Measurements from ENCODE around the gene TBCE.
"Not testable (repeated sequence)": the region's sequence is repeated elsewhere in the genome, so short reads cannot be mapped to it uniquely, and the experiment has no call there.

The TBCE gene

GRCh38 chr1:235450886-235451483 lies 83.8 kb downstream of the TBCE start:
- DNase-seq (ENCODE audit: low read depth in 2 of 2), result no peak

- no peak for DNase-seq (ENCODE audit: low read depth in 2 of 2)
These were observed 86.8 kb downstream of the TBCE start for GRCh38 chr1:235454021-235454420.

DNA sequence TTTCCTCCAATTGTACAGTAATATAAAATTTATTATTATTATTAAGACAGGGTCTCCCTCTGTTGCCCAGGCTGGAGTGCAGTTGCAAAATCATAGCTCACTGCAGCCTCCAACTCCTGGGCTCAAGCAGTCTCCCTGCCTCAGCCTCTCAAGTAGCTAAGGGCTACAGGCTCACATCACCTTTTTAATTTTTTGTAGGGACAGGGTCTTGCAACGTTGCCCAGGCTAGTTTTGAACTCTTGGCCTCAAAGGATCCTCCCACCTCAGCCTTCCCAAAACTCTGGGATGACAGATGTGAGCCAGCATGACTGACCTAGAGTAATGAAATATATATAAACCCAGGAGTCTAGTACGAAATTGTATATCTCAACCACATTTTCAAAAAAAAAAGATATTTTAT lies 87.9 kb downstream of the TBCE start:
- DNase-seq (ENCODE audit: low read depth in 2 of 2), result no peak

GRCh38 chr1:235455823-235456222 lies 88.6 kb downstream of the TBCE start:
- DNase-seq (ENCODE audit: low read depth in 2 of 2), result no peak

DNA sequence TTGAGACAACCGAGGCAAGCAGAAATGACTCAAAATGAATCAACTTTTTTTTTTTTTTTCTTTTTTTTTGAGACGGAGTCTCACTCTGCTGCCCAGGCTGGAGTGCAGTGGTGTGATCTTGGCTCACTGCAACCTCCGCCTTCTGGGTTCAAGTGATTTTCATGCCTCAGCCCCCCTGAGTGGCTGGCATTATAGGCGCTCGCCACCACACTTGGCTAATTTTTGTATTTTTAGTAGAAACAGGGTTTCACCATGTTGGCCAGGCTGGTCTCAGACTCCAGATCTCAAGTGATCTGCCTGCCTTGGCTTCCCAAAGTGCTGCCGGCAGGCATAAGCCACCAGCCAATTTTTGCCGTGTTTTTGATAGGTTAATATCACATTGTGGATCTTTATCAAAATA lies 90.6 kb downstream of the TBCE start:
- not testable (repeated sequence) for DNase-seq (ENCODE audit: low read depth in 2 of 2)

- DNase-seq (ENCODE audit: low read depth in 2 of 2), result no peak
These were observed 93.5 kb downstream of the TBCE start for GRCh38 chr1:235460770-235461169.

GRCh38 chr1:235461954-235462353 lies 94.7 kb downstream of the TBCE start:
- DNase-seq (ENCODE audit: low read depth in 2 of 2), result no peak

DNA sequence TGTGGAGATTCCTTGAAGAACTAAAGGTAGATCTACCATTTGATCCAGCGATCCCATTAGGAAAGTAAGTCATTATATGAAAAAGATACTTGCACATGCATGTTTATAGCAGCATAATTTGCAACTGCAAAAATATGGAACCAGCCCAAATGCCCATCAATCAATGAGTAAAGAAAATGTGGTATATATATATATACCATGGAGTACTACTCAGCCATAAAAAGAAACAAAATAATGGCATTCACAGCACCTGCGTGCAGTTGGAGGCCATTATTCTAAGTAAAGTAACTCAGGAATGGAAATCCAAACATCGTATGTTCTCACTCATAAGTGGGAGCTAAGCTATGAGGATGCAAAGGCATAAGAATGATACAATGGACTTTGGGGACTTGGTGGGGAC lies 95.6 kb downstream of the TBCE start:
- not testable (repeated sequence) for DNase-seq (ENCODE audit: low read depth in 2 of 2)

- no peak for DNase-seq (ENCODE audit: low read depth in 2 of 2)
These were observed 97.8 kb downstream of the TBCE start for GRCh38 chr1:235465066-235465465.

GRCh38 chr1:235468004-235468403 lies 100.8 kb downstream of the TBCE start:
- no peak for DNase-seq (ENCODE audit: low read depth in 2 of 2)

GRCh38 chr1:235468970-235469369 lies 101.7 kb downstream of the TBCE start:
- DNase-seq (ENCODE audit: low read depth in 2 of 2), result no peak

- DNase-seq (ENCODE audit: low read depth in 2 of 2), result not testable (repeated sequence)
These were observed 102.7 kb downstream of the TBCE start for GRCh38 chr1:235469897-235470296.

DNA sequence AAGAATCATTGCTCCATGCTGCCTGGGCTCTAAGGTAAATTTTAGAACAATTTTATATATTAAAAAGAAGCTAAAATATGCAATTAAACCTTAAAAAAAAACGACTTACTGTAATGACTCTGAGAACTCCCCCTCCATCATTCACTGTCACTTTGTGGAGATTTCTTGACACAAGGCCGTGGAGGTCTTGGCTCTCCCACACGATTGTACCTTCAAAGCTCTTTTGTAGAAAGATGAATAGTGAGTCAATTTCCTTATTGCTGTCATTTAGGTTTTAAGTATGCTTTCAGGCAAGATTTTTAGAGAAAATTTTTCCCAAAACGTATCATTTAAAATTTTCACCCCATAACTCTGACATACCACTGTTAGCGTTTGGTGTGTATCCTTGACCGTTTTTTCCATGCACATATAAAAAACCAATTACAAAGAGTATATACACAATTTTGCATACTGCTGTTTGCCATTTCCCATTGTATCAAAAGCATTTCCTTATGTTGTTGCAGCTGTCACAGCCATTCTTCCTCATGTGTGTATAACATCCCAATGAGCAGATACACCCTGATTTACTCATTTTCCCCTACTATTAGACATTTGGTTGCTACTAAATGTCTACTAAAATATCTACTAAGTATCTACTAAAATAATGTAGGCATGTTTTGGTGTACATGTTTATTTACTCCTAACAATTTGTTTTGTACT lies 103.7 kb downstream of the TBCE start:
- no peak for DNase-seq (ENCODE audit: low read depth in 2 of 2)

DNA sequence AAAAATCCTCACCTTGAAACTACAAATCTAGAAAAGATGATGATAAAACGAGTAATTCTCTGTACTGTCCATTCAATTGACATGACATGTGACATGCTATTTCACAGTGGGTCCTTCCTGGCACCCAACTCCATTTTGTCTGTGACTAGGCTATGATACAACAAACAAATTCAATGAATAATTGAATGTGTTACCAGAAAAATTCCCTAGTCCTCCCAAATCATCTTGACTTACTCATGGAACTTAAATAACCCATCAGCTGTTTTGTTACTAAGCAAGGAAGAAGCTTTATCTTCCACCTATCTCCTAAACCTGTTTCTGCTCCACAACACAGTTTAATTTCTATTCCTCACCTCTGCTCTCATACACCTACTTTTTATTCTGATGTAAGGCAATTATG lies 106.6 kb downstream of the TBCE start:
- DNase-seq (ENCODE audit: low read depth in 2 of 2), result no peak

DNA sequence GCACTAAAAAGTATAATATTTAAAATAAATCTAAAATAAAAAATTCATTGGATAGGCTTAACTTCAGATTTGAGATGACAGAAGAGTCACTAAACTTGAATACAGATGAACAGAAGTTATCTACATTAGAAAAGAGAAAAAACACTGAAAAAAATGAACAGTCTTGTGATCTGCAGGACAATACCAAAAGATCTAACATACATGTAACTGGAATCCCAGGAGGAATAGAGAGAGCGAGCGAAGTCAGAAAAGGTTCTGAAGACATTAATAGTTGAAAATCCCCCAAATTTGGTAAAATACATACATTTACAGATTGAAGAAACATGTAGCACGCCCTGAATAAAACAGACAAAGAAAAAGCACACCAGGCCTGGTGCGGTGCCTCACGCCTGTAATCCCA lies 115.9 kb downstream of the TBCE start:
- DNase-seq (ENCODE audit: low read depth in 2 of 2), result no peak

- DNase-seq (ENCODE audit: low read depth in 2 of 2), result no peak
These were observed 118.3 kb downstream of the TBCE start for GRCh38 chr1:235485558-235485957.

DNA sequence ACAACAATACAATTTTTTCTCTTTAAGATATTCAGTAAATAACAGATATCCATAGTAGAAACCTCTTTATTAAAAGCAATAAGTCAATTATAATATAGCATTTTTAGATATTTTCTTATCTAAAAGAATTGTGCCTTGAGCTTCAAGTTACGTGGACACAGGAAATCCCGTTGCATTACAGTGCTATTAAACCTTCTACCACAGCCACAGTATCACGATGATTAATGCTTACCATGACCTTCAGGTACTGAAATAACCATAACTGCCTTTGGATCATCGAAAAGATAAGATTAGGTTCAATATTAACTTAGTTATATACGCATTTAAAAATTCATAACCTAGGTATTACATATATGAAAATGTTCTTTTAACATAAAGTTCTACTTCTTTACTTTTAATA lies 119.1 kb downstream of the TBCE start:
- no peak for DNase-seq (ENCODE audit: low read depth in 2 of 2)

GRCh38 chr1:235491644-235492043 lies 124.4 kb downstream of the TBCE start:
- no peak for DNase-seq (ENCODE audit: low read depth in 2 of 2)

DNA sequence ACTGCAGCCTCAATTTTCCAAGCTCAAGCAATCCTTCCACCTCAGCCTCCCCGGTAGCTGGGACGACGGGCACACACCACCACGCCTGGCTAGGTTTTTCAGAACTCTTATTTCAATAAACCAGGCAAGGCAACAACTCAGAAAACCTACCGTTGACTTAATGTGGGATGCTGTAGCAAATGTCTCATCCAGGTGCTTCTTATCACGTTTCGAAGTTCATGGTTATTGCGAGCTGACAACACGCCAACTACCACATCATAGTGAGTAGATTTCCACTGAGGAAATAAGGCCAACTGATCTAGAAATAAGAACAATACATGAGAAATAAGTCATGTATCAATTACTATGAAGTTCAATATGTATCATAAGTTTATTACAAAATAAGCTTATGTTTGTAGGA lies 127.3 kb downstream of the TBCE start:
- no peak for DNase-seq (ENCODE audit: low read depth in 2 of 2)

DNA sequence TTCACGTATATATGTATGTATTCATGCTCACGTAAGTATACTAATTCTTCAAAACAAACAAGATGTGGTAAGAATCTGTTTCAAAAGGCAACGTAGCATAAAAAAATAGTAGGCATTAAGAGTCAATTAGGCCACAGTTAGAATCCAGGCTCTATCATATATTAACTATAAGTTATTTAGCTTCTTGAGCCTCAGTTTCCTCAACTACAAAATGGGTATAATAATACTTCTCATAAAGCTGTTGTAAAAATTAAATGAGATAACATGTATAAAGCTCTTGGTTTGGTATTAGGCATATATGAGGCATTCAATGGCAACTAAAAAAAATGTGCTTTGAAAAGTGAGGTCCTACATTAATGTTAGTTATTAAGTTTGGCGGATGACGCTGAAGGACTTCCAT lies 127.8 kb downstream of the TBCE start:
- no peak for DNase-seq (ENCODE audit: low read depth in 2 of 2)

- no peak for DNase-seq (ENCODE audit: low read depth in 2 of 2)
These were observed 128.3 kb downstream of the TBCE start for GRCh38 chr1:235495551-235495950.

DNA sequence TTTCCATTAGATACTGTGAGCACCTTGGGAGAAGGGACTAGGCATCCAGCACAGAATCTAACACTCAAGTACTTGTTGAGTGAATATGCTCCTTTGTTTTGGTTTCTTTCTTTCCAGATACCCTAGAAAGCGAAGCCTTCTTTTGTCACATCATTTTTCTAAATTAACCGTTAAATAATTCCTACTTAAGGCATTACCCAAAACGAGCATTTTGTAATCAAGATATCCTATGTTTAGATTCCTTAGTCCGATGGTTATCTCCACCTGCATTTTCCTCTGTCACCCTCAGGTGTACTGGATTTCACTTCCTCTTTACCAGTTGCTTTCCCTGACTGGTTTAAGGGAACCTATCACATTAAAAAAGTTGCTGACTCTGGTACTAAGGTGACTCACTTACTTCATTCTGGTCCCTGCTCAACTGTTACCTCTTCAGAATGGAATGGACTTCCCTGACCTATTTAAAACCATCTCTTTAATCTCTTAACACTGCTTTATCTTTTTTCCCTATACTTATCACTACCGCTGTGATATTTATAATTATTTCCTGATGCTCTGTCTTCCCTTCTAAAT lies 133.8 kb downstream of the TBCE start:
- DNase-seq (ENCODE audit: low read depth in 2 of 2), result no peak

All from stimulated activated CD8-positive, alpha-beta memory T cell treated with anti-CD3 and anti-CD28 coated beads, Interleukin-2, amount 100 ng/mL, for 48 hours (primary cell).